ENCODE data around the gene CSAD.

- peak; percentile 89; the same call in 1 of the 2 replicates for TF ChIP-seq SIX1 (CRISPR knock-in tag; IDR thresholded peaks at IDR 0.05; ENCODE audit: borderline replicate concordance)
- no peak for TF ChIP-seq CTCF (CRISPR knock-in tag; IDR thresholded peaks at IDR 0.05)
- TF ChIP-seq, protein P1, sequence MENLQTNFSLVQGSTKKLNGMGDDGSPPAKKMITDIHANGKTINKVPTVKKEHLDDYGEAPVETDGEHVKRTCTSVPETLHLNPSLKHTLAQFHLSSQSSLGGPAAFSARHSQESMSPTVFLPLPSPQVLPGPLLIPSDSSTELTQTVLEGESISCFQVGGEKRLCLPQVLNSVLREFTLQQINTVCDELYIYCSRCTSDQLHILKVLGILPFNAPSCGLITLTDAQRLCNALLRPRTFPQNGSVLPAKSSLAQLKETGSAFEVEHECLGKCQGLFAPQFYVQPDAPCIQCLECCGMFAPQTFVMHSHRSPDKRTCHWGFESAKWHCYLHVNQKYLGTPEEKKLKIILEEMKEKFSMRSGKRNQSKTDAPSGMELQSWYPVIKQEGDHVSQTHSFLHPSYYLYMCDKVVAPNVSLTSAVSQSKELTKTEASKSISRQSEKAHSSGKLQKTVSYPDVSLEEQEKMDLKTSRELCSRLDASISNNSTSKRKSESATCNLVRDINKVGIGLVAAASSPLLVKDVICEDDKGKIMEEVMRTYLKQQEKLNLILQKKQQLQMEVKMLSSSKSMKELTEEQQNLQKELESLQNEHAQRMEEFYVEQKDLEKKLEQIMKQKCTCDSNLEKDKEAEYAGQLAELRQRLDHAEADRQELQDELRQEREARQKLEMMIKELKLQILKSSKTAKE (CRISPR knock-in tag; IDR thresholded peaks at IDR 0.05; ENCODE audit: borderline replicate concordance): no peak
These were observed 13.4 kb upstream of the CSAD start for GRCh38 chr12:53193985-53194716.

All from HepG2 (cell line).